Prostate gland (tissue), 2 donors: ENCODE results near the gene GADD45G.

ENCODE experiments used
- CTCF ChIP-seq, 4 experiments: fragments of 200-600 bp in 2 of 4; fragments of 450-650 bp in 2 of 4; sonication (generic) in 2 of 4; IDR thresholded peaks; 1 replicate in 3 of 4; 2 replicates in 1 of 4; pipeline ENCODE4 v1.5.1; 2016 to 2019; ENCODE audit warnings: antibody characterized with exemption in 4 of 4, mild to moderate bottlenecking in 2 of 4, moderate library complexity in 2 of 4
- POLR2A ChIP-seq: fragments of 450-650 bp; IDR thresholded peaks from one replicate; pipeline ENCODE4 v1.6.1; 2016; ENCODE audit warnings: antibody characterized with exemption, mild to moderate bottlenecking
- POLR2AphosphoS5 ChIP-seq: sonication (generic); formaldehyde crosslinking; IDR thresholded peaks from one replicate; pipeline ENCODE4 v1.6.1; 2017; ENCODE audit warnings: antibody characterized with exemption

- TF ChIP-seq CTCF (IDR thresholded peaks at IDR 0.05) (no peak), POLR2AphosphoS5 (no peak), POLR2A (no peak)
These were observed 11.7 kb upstream of the GADD45G start for GRCh38 chr9:89592963-89593726.
